SK-MEL-5 (cell line): ENCODE measurements around the gene TRIM43B. TPM values are rescaled to one million over a fixed set of nuclear protein-coding genes. Genes with fewer than 3 reads are reported as not detected.
"Not testable (repeated sequence)": the region's sequence is repeated elsewhere in the genome, so short reads cannot be mapped to it uniquely, and the experiment has no call there.

ENCODE experiments used
- DNase-seq: peaks from one replicate; pipeline ENCODE4 v3.0.0-alpha.2; 2016; ENCODE audit warnings: low read depth, low spot score
- in situ Hi-C: cut with HindIII; loops from 2 replicates; pipeline ENCODE4 v1.10.0; 2016; ENCODE audit warnings: low sequenced_read_pairs, high pct_unique_total_duplicates, low pct_unique_long_range_greater_than_20kb
- polyA plus RNA-seq, 2 experiments: library from polyadenylated mRNA; depleted of rRNA; stranded (reverse); fragments of >200 nt; gene quantifications; 2 replicates each; pipeline ENCODE4 v1.2.3, GENCODE V29; 2015
- total RNA-seq: library from RNA; depleted of rRNA; stranded (reverse); fragments of >200 nt; shearing (Covaris generic); gene quantifications from 2 replicates; pipeline ENCODE4 v1.2.3, GENCODE V29; 2014; rRNA removed

The TRIM43B gene
- total RNA-seq = not detected in 2 replicates
- polyA plus RNA-seq (2015; cell fraction: cytosol; rRNA removed) = not detected in 2 replicates
- polyA plus RNA-seq (2015; cell fraction: nucleus; rRNA removed) = not detected in 2 replicates

GRCh38 chr2:95484654-95485053 lies at the start of gene TRIM43B:
Gene TRIM43B (minus strand): TSS chr2:95484754. CDS start chr2:95482714, 2,040 bp downstream.
- DNase-seq = not testable (repeated sequence)

GRCh38 chr2:95531254-95531771 lies 46.8 kb upstream of the TRIM43B start:
- DNase-seq = no peak
- in situ Hi-C loops = no loop called here

More at GRCh38 chr2:95484654-95485053, at the start of gene TRIM43B:
- in situ Hi-C loops = not testable (repeated sequence)

- no peak for DNase-seq
- in situ Hi-C loops = no loop called here
Measured at GRCh38 chr2:95530734-95531133, 46.2 kb upstream of the TRIM43B start.

- DNase-seq = peak; percentile 13
- in situ Hi-C loops = no loop called here
Measured at GRCh38 chr2:95526360-95527341, 42.1 kb upstream of the TRIM43B start.

GRCh38 chr2:95525294-95526035 lies 40.9 kb upstream of the TRIM43B start:
- no peak for DNase-seq
- in situ Hi-C loops = no loop called here

- in situ Hi-C loops = no loop called here
- DNase-seq = no peak
Measured at GRCh38 chr2:95524195-95524594, 39.6 kb upstream of the TRIM43B start.

GRCh38 chr2:95514718-95515117 lies 30.2 kb upstream of the TRIM43B start:
- in situ Hi-C loops = no loop called here
- no peak for DNase-seq

- in situ Hi-C loops, DNase-seq: not testable (repeated sequence)
Measured at GRCh38 chr2:95514226-95514625, 29.7 kb upstream of the TRIM43B start.

GRCh38 chr2:95509408-95509807 lies 24.9 kb upstream of the TRIM43B start:
- in situ Hi-C loops = no loop called here
- DNase-seq = no peak

GRCh38 chr2:95505222-95505621 lies 20.7 kb upstream of the TRIM43B start:
- DNase-seq = no peak
- in situ Hi-C loops = no loop called here

- in situ Hi-C loops = no loop called here
- DNase-seq = no peak
Measured at GRCh38 chr2:95500854-95501253, 16.3 kb upstream of the TRIM43B start.

GRCh38 chr2:95492076-95492475 lies 7.5 kb upstream of the TRIM43B start:
- in situ Hi-C loops, DNase-seq: not testable (repeated sequence)

- in situ Hi-C loops, DNase-seq: not testable (repeated sequence)
Measured at GRCh38 chr2:95475025-95475424, 9.5 kb downstream of the TRIM43B start.

- in situ Hi-C loops, DNase-seq: not testable (repeated sequence)
Measured at GRCh38 chr2:95467984-95468383, 16.6 kb downstream of the TRIM43B start.

GRCh38 chr2:95466572-95466971 lies 18.0 kb downstream of the TRIM43B start:
- in situ Hi-C loops, DNase-seq: not testable (repeated sequence)

- DNase-seq, in situ Hi-C loops: not testable (repeated sequence)
Measured at GRCh38 chr2:95463292-95463691, 21.3 kb downstream of the TRIM43B start.

- in situ Hi-C loops, DNase-seq: not testable (repeated sequence)
Measured at GRCh38 chr2:95445317-95445716, 39.2 kb downstream of the TRIM43B start.
